Subcutaneous abdominal adipose tissue (tissue), 5 donors: ENCODE measurements around the gene LINGO3.

ENCODE experiments used
- H3K27ac ChIP-seq: one replicate; pipeline ENCODE4 v1.7.0; 2013; ENCODE audit warnings: low read depth, mild to moderate bottlenecking, inconsistent platforms, low read length, moderate library complexity
- H3K27me3 ChIP-seq, 5 donors: one replicate each; pipeline ENCODE4 v1.7.0; 2013; ENCODE audit warnings: low read length in 5 of 5, inconsistent platforms in 1 of 5; ENCODE audit not compliant: control insufficient read depth in 5 of 5, insufficient read depth in 4 of 5
- H3K36me3 ChIP-seq, 5 donors: one replicate each; pipeline ENCODE4 v1.7.0; 2013; ENCODE audit warnings: low read length in 5 of 5; ENCODE audit not compliant: control insufficient read depth in 5 of 5, insufficient read depth in 5 of 5
- H3K4me1 ChIP-seq, 5 donors: one replicate each; pipeline ENCODE4 v1.7.0; 2013; ENCODE audit warnings: low read length in 5 of 5, mild to moderate bottlenecking in 3 of 5, moderate library complexity in 1 of 5; ENCODE audit not compliant: control insufficient read depth in 5 of 5, insufficient read depth in 5 of 5
- H3K4me3 ChIP-seq, 5 donors: one replicate each; pipeline ENCODE4 v1.7.0; 2013; ENCODE audit warnings: low read length in 5 of 5, low read depth in 1 of 5
- H3K9ac ChIP-seq, 5 donors: one replicate each; pipeline ENCODE4 v1.7.0; 2013; ENCODE audit warnings: low read length in 5 of 5, mild to moderate bottlenecking in 4 of 5, moderate library complexity in 3 of 5
- H3K9me3 ChIP-seq, 5 donors: one replicate each; pipeline ENCODE4 v1.7.0; 2013; ENCODE audit warnings: low read length in 5 of 5; ENCODE audit not compliant: control insufficient read depth in 5 of 5
- donor health status: healthy.
- donor health status: healthy.
- donor health status: healthy.
- donor health status: healthy.
- donor health status: healthy.

The LINGO3 gene

GRCh38 chr19:2328401-2329148 lies 20.6 kb upstream of the LINGO3 start, which contains the start of the genes LSM7 and SPPL2B:
Gene LSM7 (minus strand): TSS chr19:2328586. CDS start chr19:2328566, 20 bp downstream.
Gene SPPL2B (plus strand): TSS chr19:2328684. CDS start chr19:2328710, 26 bp downstream.
- Histone ChIP-seq H3K27me3 (no peaks in the 10 kb centered on the region), H3K9me3 (no peaks in the 10 kb centered on the region), H3K4me1 (peaks cover 9 to 57% (median 50%) of the 10 kb centered on the region in 5 donors), H3K36me3 (peaks cover 0 to 19% (median 18%) of the 10 kb centered on the region in 5 donors), H3K9ac (peak within 1 kb of the TSS; percentile 56 to 92 (median 91)), H3K27ac (peak within 1 kb of the TSS; percentile 72), H3K4me3 (peak within 1 kb of the TSS; percentile 90 to 97 (median 91))

GRCh38 chr19:2327773-2328400 lies 19.9 kb upstream of the LINGO3 start:
- Histone ChIP-seq H3K9me3 (no peaks in the 10 kb centered on the region), H3K27ac (peak overlapping the region; percentile 72), H3K36me3 (peaks cover 0 to 25% (median 19%) of the 10 kb centered on the region in 5 donors), H3K9ac (peak overlapping the region; percentile 44 to 92 (median 91)), H3K4me3 (peak overlapping the region; percentile 90 to 97 (median 91)), H3K27me3 (no peaks in the 10 kb centered on the region), H3K4me1 (peaks cover 9 to 51% (median 44%) of the 10 kb centered on the region in 5 donors)

- Histone ChIP-seq H3K27ac (no peak overlapping the region), H3K36me3 (peaks cover 0 to 33% (median 27%) of the 10 kb centered on the region in 5 donors), H3K4me3 (no peak overlapping the region), H3K9ac (no peak overlapping the region), H3K9me3 (no peaks in the 10 kb centered on the region), H3K27me3 (no peaks in the 10 kb centered on the region), H3K4me1 (peaks cover 9 to 42% (median 35%) of the 10 kb centered on the region in 5 donors)
Observed at GRCh38 chr19:2326699-2327360, 18.9 kb upstream of the LINGO3 start.

- H3K4me3 ChIP-seq = no peak overlapping the region
- no peaks in the 10 kb centered on the region for H3K9me3 ChIP-seq
- H3K27me3 ChIP-seq = no peaks in the 10 kb centered on the region
- H3K36me3 ChIP-seq = peaks cover 0 to 43% (median 32%) of the 10 kb centered on the region in 5 donors
- no peak overlapping the region for H3K9ac ChIP-seq
- no peak overlapping the region for H3K27ac ChIP-seq
- peaks cover 8 to 32% (median 28%) of the 10 kb centered on the region in 5 donors for H3K4me1 ChIP-seq
Observed at GRCh38 chr19:2325281-2326046, 17.5 kb upstream of the LINGO3 start.

GRCh38 chr19:2324220-2324948 lies 16.4 kb upstream of the LINGO3 start:
- Histone ChIP-seq H3K9ac (no peak overlapping the region), H3K27ac (no peak overlapping the region), H3K36me3 (peaks cover 0 to 43% (median 32%) of the 10 kb centered on the region in 5 donors)

GRCh38 chr19:2323707-2324106 lies 15.8 kb upstream of the LINGO3 start:
- H3K36me3 ChIP-seq = peaks cover 0 to 43% (median 32%) of the 10 kb centered on the region in 5 donors
- H3K4me1 ChIP-seq = peaks cover 5 to 18% (median 16%) of the 10 kb centered on the region in 5 donors
- no peaks in the 10 kb centered on the region for H3K27me3 ChIP-seq
- H3K9ac ChIP-seq = no peak overlapping the region
- no peak overlapping the region for H3K4me3 ChIP-seq
- H3K27ac ChIP-seq = no peak overlapping the region
- H3K9me3 ChIP-seq = no peaks in the 10 kb centered on the region

More at GRCh38 chr19:2324220-2324948, 16.4 kb upstream of the LINGO3 start:
- Histone ChIP-seq H3K4me1 (peaks cover 8 to 24% (median 21%) of the 10 kb centered on the region in 5 donors), H3K9me3 (no peaks in the 10 kb centered on the region), H3K4me3 (no peak overlapping the region), H3K27me3 (no peaks in the 10 kb centered on the region)

- Histone ChIP-seq H3K9me3 (no peaks in the 10 kb centered on the region), H3K27me3 (no peaks in the 10 kb centered on the region), H3K4me3 (no peak overlapping the region), H3K9ac (no peak overlapping the region), H3K4me1 (peaks cover 0 to 6% (median 5%) of the 10 kb centered on the region in 5 donors), H3K27ac (no peak overlapping the region), H3K36me3 (peaks cover 0 to 43% (median 32%) of the 10 kb centered on the region in 5 donors)
Observed at GRCh38 chr19:2321565-2322283, 13.8 kb upstream of the LINGO3 start.

- Histone ChIP-seq H3K27me3 (no peaks in the 10 kb centered on the region), H3K9ac (no peak overlapping the region), H3K4me3 (no peak overlapping the region), H3K4me1 (peaks cover 0 to 9% (median 6%) of the 10 kb centered on the region in 5 donors), H3K27ac (no peak overlapping the region), H3K9me3 (no peaks in the 10 kb centered on the region), H3K36me3 (peaks cover 0 to 43% (median 30%) of the 10 kb centered on the region in 5 donors)
Observed at GRCh38 chr19:2320939-2321338, 13.0 kb upstream of the LINGO3 start.
